ENCODE results near the gene KCNN4.

GRCh38 chr19:43720936-43721335, 59.8 kb downstream of the KCNN4 start:
- TF ChIP-seq EZH2 (IDR thresholded peaks at IDR 0.05; ENCODE audit: low read depth) (no peak), CTCF (conservative IDR thresholded peaks at IDR 0.05) (no peak)
